Urinary bladder (tissue), 4 donors: ENCODE measurements around the gene SFSWAP. TPM values are rescaled to one million over a fixed set of nuclear protein-coding genes. Genes with fewer than 3 reads are reported as not detected.
"Not testable (repeated sequence)": the region's sequence is repeated elsewhere in the genome, so short reads cannot be mapped to it uniquely, and the experiment has no call there.

ENCODE experiments used
- DNase-seq: peaks from one replicate; pipeline ENCODE4 v3.0.0-alpha.2; 2015; ENCODE audit errors: extremely low spot score
- H3K27ac ChIP-seq: one replicate; pipeline ENCODE4 v1.5.1; 2013; ENCODE audit warnings: low read depth, mild to moderate bottlenecking, moderate library complexity
- H3K36me3 ChIP-seq: one replicate; pipeline ENCODE4 v1.6.1; 2013; ENCODE audit warnings: mild to moderate bottlenecking, moderate library complexity; ENCODE audit not compliant: insufficient read depth
- H3K4me1 ChIP-seq: one replicate; pipeline ENCODE4 v1.6.1; 2013; ENCODE audit warnings: mild to moderate bottlenecking, moderate library complexity; ENCODE audit not compliant: insufficient read depth
- H3K4me3 ChIP-seq: one replicate; pipeline ENCODE4 v1.5.1; 2013; ENCODE audit warnings: low read depth, low read length
- WGBS: extraction: QIAGEN DNeasy Blood & Tissue Kit; methylation state at CpG from one replicate; pipeline ENCODE4 v1.1.7; 2013; 5-methylcytosine and 5-hydroxymethylcytosine counted together
- polyA plus RNA-seq: library from polyadenylated mRNA; stranded (reverse); fragments of 200-250 nt; gene quantifications from one replicate; pipeline ENCODE4 v1.2.3, GENCODE V29; 2013
- total RNA-seq: library from RNA; depleted of rRNA; stranded (reverse); fragments of >200 nt; gene quantifications from one replicate; pipeline ENCODE4 v1.2.3, GENCODE V29; 2014
- donor health status: healthy with polysubstance abuse.
- donor health status: healthy.

SFSWAP gene
- total and polyA plus RNA-seq, 2 donors = 29.0 to 31.6 TPM

DNA sequence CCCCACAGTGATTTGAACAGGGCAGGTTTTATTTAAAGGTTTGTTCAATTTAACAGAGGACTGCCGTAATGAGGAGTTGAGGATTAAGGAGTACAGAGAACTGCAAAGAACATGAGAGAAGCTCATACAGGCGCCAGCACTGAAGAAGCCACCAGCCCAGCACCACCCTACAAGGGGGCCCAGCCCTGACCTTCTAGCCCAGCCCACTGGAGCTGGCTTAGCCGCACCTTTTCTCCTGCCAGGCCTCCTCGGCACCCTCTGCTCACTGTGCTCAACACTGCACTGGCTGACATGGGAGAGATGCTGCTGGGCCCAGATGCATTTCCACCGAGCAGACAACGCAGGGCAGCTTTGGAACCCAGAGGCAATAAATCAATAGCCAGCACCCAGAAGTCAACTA, 36.5 kb upstream of the SFSWAP start:
- WGBS = 85% methylated on average over 6 of the region's 6 CpGs
- Histone ChIP-seq H3K36me3 (no peaks in the 10 kb centered on the region), H3K4me3 (no peak overlapping the region), H3K4me1 (no peaks in the 10 kb centered on the region), H3K27ac (no peak overlapping the region)
- no peak for DNase-seq

- H3K36me3 ChIP-seq = no peaks in the 10 kb centered on the region
- no peak overlapping the region for H3K4me3 ChIP-seq
These were observed 35.5 kb upstream of the SFSWAP start for GRCh38 chr12:131675126-131676080.

DNA sequence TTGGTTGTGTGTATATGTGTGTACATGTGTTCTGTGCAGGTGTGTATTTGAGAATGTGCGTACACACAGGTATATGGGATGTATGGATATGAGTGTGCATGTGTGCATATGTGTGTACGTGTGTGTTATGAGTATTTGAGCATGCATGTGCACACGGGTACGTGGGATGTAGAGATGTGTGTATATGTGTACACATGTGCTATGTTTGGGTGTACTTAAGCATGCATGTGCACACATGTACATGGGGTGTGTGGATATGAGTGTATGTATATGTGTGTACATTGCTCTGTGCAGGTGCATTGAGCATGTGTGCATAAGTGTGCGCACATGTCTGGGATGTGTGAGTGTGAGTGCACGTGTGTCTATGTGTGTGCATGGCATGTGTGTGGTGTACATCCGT, 34.3 kb upstream of the SFSWAP start:
- WGBS = 89% methylated on average over 7 of the region's 7 CpGs
- DNase-seq = no peak
- Histone ChIP-seq H3K27ac (no peak overlapping the region), H3K36me3 (no peaks in the 10 kb centered on the region), H3K4me1 (no peaks in the 10 kb centered on the region), H3K4me3 (no peak overlapping the region)

More at GRCh38 chr12:131675126-131676080, 35.5 kb upstream of the SFSWAP start:
- no peaks in the 10 kb centered on the region for H3K4me1 ChIP-seq
- no peak overlapping the region for H3K27ac ChIP-seq
- DNase-seq = no peak
- 79% methylated on average over 21 of the region's 21 CpGs for WGBS

GRCh38 chr12:131677067-131677466, 33.8 kb upstream of the SFSWAP start:
- WGBS = 64% methylated on average over 6 of the region's 6 CpGs
- H3K27ac ChIP-seq, H3K4me1 ChIP-seq, H3K4me3 ChIP-seq, H3K36me3 ChIP-seq, DNase-seq: not testable (repeated sequence)

GRCh38 chr12:131677699-131678098, 33.2 kb upstream of the SFSWAP start:
- WGBS = 87% methylated on average over 15 of the region's 15 CpGs
- no peaks in the 10 kb centered on the region for H3K4me1 ChIP-seq
- H3K36me3 ChIP-seq = no peaks in the 10 kb centered on the region
- H3K27ac ChIP-seq = no peak overlapping the region
- no peak overlapping the region for H3K4me3 ChIP-seq
- no peak for DNase-seq

DNA sequence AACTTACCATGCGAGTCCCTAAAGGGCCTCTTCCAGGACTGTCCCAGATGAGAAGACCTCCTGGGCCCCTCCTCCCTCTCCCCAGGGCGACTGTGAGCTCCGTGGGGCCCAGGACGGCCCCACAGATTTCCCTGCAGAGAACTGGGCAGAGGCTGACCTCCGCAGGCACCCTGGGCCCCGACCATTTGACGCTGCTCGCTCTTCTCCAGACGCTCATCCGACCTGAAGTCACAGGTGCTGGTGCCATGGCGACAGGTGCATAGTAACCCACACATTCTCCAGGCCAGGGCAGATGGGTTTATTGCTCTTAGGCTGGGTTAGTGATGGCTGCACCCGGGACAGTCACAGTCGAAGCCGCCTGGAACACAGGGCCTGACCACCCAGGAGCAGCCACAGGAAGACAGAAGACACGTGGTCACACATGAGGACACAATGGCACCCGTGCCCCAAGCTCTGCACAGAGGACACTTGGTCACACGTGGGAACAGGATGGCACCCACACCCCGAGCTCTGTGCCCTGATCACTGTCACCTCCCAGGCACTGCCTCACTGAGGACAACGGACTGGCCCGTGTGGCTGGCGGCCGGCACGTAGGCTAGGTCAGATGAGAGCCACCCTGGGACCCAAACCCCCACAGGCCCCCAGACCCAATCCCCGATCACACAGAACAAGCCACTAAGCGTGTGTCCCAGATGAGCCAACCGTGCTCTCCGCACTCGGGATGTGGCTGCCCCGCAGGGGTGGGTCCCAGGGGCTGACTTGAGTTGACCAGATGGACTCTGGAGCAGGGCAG, 32.3 kb upstream of the SFSWAP start:
- WGBS = 80% methylated on average over 29 of the region's 29 CpGs
- not testable (repeated sequence) for DNase-seq, H3K4me1 ChIP-seq, H3K4me3 ChIP-seq, H3K36me3 ChIP-seq, H3K27ac ChIP-seq

DNA sequence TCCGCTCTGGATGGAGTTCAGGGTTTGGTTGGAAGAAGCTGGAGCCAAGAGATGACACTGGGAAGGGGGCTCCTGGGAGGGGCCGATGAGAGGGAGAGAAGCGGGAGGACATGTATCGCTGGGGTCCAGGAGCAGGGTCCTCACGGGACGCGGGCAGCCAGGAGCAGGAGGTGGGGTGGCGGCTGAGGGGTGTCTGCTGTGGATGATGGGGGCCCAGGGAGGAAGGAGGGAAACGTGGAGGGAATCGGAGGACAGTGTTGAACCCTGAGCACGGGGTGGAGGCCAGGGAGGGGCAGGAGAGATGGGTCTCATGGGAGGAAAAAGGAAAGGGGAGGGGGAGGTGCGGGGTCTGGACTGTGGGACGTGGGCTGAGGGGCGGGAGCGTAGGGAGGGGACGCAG, 31.7 kb upstream of the SFSWAP start:
- H3K27ac ChIP-seq, H3K4me3 ChIP-seq, H3K4me1 ChIP-seq, DNase-seq, H3K36me3 ChIP-seq: not testable (repeated sequence)
- 79% methylated on average over 9 of the region's 16 CpGs for WGBS

DNA sequence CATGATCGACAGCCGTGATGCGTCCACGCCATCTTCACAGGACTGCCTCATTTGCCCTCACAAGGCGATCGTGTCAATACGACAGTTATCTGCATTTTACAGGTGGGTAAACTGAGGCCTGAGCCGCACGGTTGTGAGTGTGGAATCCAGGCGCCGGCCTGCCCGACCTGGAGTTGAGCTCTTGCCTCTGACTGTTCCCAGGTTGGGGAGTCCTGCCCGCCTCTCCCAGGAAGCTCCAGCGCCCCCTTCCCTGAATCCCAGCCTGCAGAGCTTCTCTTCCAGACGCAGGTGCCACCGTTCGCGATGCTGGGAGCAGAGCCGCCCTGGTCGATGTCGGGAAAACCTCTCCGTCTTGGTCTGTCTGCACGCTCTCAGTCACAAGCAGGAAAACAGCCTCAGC, 31.1 kb upstream of the SFSWAP start:
- WGBS = 68% methylated on average over 14 of the region's 23 CpGs
- DNase-seq, H3K27ac ChIP-seq, H3K4me1 ChIP-seq, H3K36me3 ChIP-seq, H3K4me3 ChIP-seq: not testable (repeated sequence)

DNA sequence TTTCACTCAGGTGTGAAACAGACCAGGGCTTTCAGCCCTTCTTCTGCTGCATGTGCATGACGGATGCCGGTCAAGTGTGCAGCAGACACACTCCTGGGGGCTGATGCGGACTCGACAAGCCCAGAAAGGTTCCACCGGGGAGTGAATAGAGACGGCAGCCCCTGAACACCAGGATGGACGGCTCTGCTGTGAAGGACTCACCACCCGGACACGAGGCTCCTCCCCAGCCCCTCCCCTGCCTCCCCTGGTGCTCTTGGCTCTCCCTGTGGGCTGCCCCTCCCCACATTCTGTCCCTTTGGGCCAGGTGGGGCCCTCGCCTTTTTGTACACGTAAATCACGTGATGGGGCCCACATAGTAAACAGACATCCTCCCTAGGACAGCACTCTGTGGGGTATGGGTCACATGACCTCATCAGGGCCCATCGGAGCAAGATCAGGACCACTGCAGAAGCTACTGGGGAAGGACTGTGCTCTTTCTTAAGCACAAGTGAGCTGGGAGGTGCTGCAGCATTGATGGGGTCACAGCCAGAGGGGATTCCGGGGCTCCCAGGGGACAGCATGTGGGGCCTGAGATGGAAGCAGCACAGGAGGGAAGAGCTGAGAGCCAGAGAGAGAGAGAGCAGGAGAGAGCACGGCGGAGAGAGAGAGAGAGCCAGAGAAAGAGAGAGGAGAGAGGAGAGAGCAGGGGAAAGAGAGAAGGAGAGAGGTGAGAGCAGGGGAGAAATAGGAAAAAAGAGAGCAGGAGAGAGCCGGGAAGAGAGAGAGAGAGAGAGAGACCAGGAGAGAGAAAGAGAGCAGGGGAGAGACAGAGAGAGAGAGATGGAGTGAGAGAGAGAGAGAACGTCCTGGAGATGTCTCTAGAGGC, 30.3 kb upstream of the SFSWAP start:
- H3K4me1 ChIP-seq, H3K36me3 ChIP-seq, DNase-seq, H3K4me3 ChIP-seq, H3K27ac ChIP-seq: not testable (repeated sequence)
- 69% methylated on average over 16 of the region's 18 CpGs for WGBS

GRCh38 chr12:131681257-131681620, 29.7 kb upstream of the SFSWAP start:
- no peaks in the 10 kb centered on the region for H3K4me1 ChIP-seq
- no peak for DNase-seq
- 77% methylated on average over 5 of the region's 5 CpGs for WGBS
- H3K36me3 ChIP-seq = no peaks in the 10 kb centered on the region
- no peak overlapping the region for H3K27ac ChIP-seq
- no peak overlapping the region for H3K4me3 ChIP-seq

GRCh38 chr12:131681746-131682509, 29.0 kb upstream of the SFSWAP start:
- 39% methylated on average over 25 of the region's 25 CpGs for WGBS
- not testable (repeated sequence) for H3K36me3 ChIP-seq, H3K4me1 ChIP-seq, H3K27ac ChIP-seq, H3K4me3 ChIP-seq, DNase-seq

DNA sequence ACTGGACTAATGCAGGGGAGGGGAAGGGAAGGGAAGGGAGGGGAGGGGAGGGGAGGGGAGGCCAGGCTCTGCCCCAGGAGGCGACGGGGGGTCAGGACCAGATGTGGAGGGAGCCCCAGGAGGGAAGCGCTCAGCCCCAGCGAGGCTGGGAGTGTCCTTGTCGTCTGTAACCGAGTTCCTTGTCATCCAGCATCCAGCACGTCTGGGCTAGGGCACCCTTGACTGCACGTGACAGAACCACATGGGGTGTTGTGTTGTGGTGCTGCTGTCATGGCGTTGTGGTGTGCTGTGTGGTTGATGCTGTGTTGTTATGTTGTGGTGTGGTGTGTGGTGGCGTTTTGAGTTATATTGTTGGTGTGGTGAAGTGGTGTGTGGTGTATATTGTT, 28.4 kb upstream of the SFSWAP start:
- H3K4me1 ChIP-seq = no peaks in the 10 kb centered on the region
- 28% methylated on average over 10 of the region's 10 CpGs for WGBS
- H3K27ac ChIP-seq = no peak overlapping the region
- no peaks in the 10 kb centered on the region for H3K36me3 ChIP-seq
- H3K4me3 ChIP-seq = no peak overlapping the region
- no peak for DNase-seq
